Measurements from ENCODE around the gene GLCE.

The GLCE gene

GRCh38 chr15:69128667-69129311 lies 31.6 kb upstream of the GLCE start:
- no peaks in the 10 kb centered on the region for H3K36me3 Mint-ChIP-seq (ENCODE audit: low read depth)
- DNase-seq (ENCODE audit: low spot score): no peak
- peaks cover 4% of the 10 kb centered on the region for H3K27me3 Mint-ChIP-seq (ENCODE audit: low read depth)
- no peak overlapping the region for H3K4me3 Mint-ChIP-seq
- no peak overlapping the region for H3K27ac Mint-ChIP-seq
- peaks cover 2% of the 10 kb centered on the region for H3K4me1 Mint-ChIP-seq (ENCODE audit: low read depth)
- no peaks in the 10 kb centered on the region for H3K9me3 Mint-ChIP-seq

GRCh38 chr15:69131362-69132220 lies 28.8 kb upstream of the GLCE start:
- Mint-ChIP-seq H3K9me3 (no peaks in the 10 kb centered on the region), H3K4me3 (no peak overlapping the region), H3K36me3 (ENCODE audit: low read depth) (no peaks in the 10 kb centered on the region), H3K27ac (no peak overlapping the region), H3K27me3 (ENCODE audit: low read depth) (peaks cover 4% of the 10 kb centered on the region), H3K4me1 (ENCODE audit: low read depth) (peaks cover 2% of the 10 kb centered on the region)
- no peak for DNase-seq (ENCODE audit: low spot score)

GRCh38 chr15:69132430-69132829 lies 28.0 kb upstream of the GLCE start:
- H3K27me3 Mint-ChIP-seq (ENCODE audit: low read depth): peaks cover 7% of the 10 kb centered on the region
- H3K4me1 Mint-ChIP-seq (ENCODE audit: low read depth): peaks cover 2% of the 10 kb centered on the region
- no peaks in the 10 kb centered on the region for H3K9me3 Mint-ChIP-seq
- H3K27ac Mint-ChIP-seq: no peak overlapping the region
- DNase-seq (ENCODE audit: low spot score): no peak
- H3K36me3 Mint-ChIP-seq (ENCODE audit: low read depth): no peaks in the 10 kb centered on the region
- no peak overlapping the region for H3K4me3 Mint-ChIP-seq

- H3K4me3 Mint-ChIP-seq: no peak overlapping the region
- H3K36me3 Mint-ChIP-seq (ENCODE audit: low read depth): no peaks in the 10 kb centered on the region
- no peak overlapping the region for H3K27ac Mint-ChIP-seq
- no peaks in the 10 kb centered on the region for H3K9me3 Mint-ChIP-seq
- DNase-seq (ENCODE audit: low spot score): no peak
- no peaks in the 10 kb centered on the region for H3K4me1 Mint-ChIP-seq (ENCODE audit: low read depth)
- peaks cover 7% of the 10 kb centered on the region for H3K27me3 Mint-ChIP-seq (ENCODE audit: low read depth)
Observed at GRCh38 chr15:69132977-69133861, 27.2 kb upstream of the GLCE start.

- no peaks in the 10 kb centered on the region for H3K4me1 Mint-ChIP-seq (ENCODE audit: low read depth)
- H3K9me3 Mint-ChIP-seq: no peaks in the 10 kb centered on the region
- DNase-seq (ENCODE audit: low spot score): no peak
- H3K27ac Mint-ChIP-seq: no peak overlapping the region
- H3K27me3 Mint-ChIP-seq (ENCODE audit: low read depth): peaks cover 7% of the 10 kb centered on the region
- H3K36me3 Mint-ChIP-seq (ENCODE audit: low read depth): no peaks in the 10 kb centered on the region
- no peak overlapping the region for H3K4me3 Mint-ChIP-seq
Observed at GRCh38 chr15:69133862-69134519, 26.4 kb upstream of the GLCE start.

- Mint-ChIP-seq H3K9me3 (no peaks in the 10 kb centered on the region), H3K36me3 (ENCODE audit: low read depth) (no peaks in the 10 kb centered on the region), H3K27ac (no peak overlapping the region), H3K4me3 (no peak overlapping the region), H3K27me3 (ENCODE audit: low read depth) (peaks cover 10% of the 10 kb centered on the region), H3K4me1 (ENCODE audit: low read depth) (no peaks in the 10 kb centered on the region)
- no peak for DNase-seq (ENCODE audit: low spot score)
Observed at GRCh38 chr15:69134791-69135190, 25.6 kb upstream of the GLCE start.

GRCh38 chr15:69135499-69135898 lies 24.9 kb upstream of the GLCE start:
- H3K36me3 Mint-ChIP-seq (ENCODE audit: low read depth): no peaks in the 10 kb centered on the region
- H3K4me1 Mint-ChIP-seq (ENCODE audit: low read depth): no peaks in the 10 kb centered on the region
- no peak overlapping the region for H3K27ac Mint-ChIP-seq
- no peak for DNase-seq (ENCODE audit: low spot score)
- H3K9me3 Mint-ChIP-seq: no peaks in the 10 kb centered on the region
- H3K4me3 Mint-ChIP-seq: no peak overlapping the region
- peaks cover 10% of the 10 kb centered on the region for H3K27me3 Mint-ChIP-seq (ENCODE audit: low read depth)

- Mint-ChIP-seq H3K4me3 (no peak overlapping the region), H3K9me3 (no peaks in the 10 kb centered on the region), H3K27ac (no peak overlapping the region), H3K27me3 (ENCODE audit: low read depth) (peaks cover 21% of the 10 kb centered on the region), H3K36me3 (ENCODE audit: low read depth) (no peaks in the 10 kb centered on the region), H3K4me1 (ENCODE audit: low read depth) (no peaks in the 10 kb centered on the region)
- DNase-seq (ENCODE audit: low spot score): no peak
Observed at GRCh38 chr15:69138963-69139362, 21.5 kb upstream of the GLCE start.

- no peaks in the 10 kb centered on the region for H3K4me1 Mint-ChIP-seq (ENCODE audit: low read depth)
- no peaks in the 10 kb centered on the region for H3K36me3 Mint-ChIP-seq (ENCODE audit: low read depth)
- H3K4me3 Mint-ChIP-seq: no peak overlapping the region
- H3K27ac Mint-ChIP-seq: no peak overlapping the region
- H3K9me3 Mint-ChIP-seq: no peaks in the 10 kb centered on the region
- H3K27me3 Mint-ChIP-seq (ENCODE audit: low read depth): peaks cover 27% of the 10 kb centered on the region
- DNase-seq (ENCODE audit: low spot score): no peak
Observed at GRCh38 chr15:69140306-69140705, 20.1 kb upstream of the GLCE start.

GRCh38 chr15:69141286-69141701 lies 19.1 kb upstream of the GLCE start:
- H3K27ac Mint-ChIP-seq: no peak overlapping the region
- H3K27me3 Mint-ChIP-seq (ENCODE audit: low read depth): peaks cover 34% of the 10 kb centered on the region
- no peaks in the 10 kb centered on the region for H3K4me1 Mint-ChIP-seq (ENCODE audit: low read depth)
- no peak for DNase-seq (ENCODE audit: low spot score)
- no peaks in the 10 kb centered on the region for H3K9me3 Mint-ChIP-seq
- H3K4me3 Mint-ChIP-seq: no peak overlapping the region
- H3K36me3 Mint-ChIP-seq (ENCODE audit: low read depth): no peaks in the 10 kb centered on the region

- no peak overlapping the region for H3K27ac Mint-ChIP-seq
- H3K4me1 Mint-ChIP-seq (ENCODE audit: low read depth): no peaks in the 10 kb centered on the region
- H3K27me3 Mint-ChIP-seq (ENCODE audit: low read depth): peaks cover 32% of the 10 kb centered on the region
- H3K4me3 Mint-ChIP-seq: no peak overlapping the region
- no peak for DNase-seq (ENCODE audit: low spot score)
- H3K36me3 Mint-ChIP-seq (ENCODE audit: low read depth): no peaks in the 10 kb centered on the region
- no peaks in the 10 kb centered on the region for H3K9me3 Mint-ChIP-seq
Observed at GRCh38 chr15:69141833-69142232, 18.6 kb upstream of the GLCE start.

GRCh38 chr15:69143756-69144436 lies 16.5 kb upstream of the GLCE start:
- no peaks in the 10 kb centered on the region for H3K9me3 Mint-ChIP-seq
- no peak overlapping the region for H3K27ac Mint-ChIP-seq
- H3K36me3 Mint-ChIP-seq (ENCODE audit: low read depth): no peaks in the 10 kb centered on the region
- H3K4me1 Mint-ChIP-seq (ENCODE audit: low read depth): no peaks in the 10 kb centered on the region
- H3K27me3 Mint-ChIP-seq (ENCODE audit: low read depth): peaks cover 44% of the 10 kb centered on the region
- DNase-seq (ENCODE audit: low spot score): no peak
- no peak overlapping the region for H3K4me3 Mint-ChIP-seq

- Mint-ChIP-seq H3K4me3 (no peak overlapping the region), H3K27me3 (ENCODE audit: low read depth) (peaks cover 46% of the 10 kb centered on the region), H3K4me1 (ENCODE audit: low read depth) (no peaks in the 10 kb centered on the region), H3K27ac (no peak overlapping the region), H3K9me3 (no peaks in the 10 kb centered on the region), H3K36me3 (ENCODE audit: low read depth) (no peaks in the 10 kb centered on the region)
- no peak for DNase-seq (ENCODE audit: low spot score)
Observed at GRCh38 chr15:69144530-69144929, 15.9 kb upstream of the GLCE start.
